K562 (cell line): ENCODE measurements around the gene NRARP. TPM values are rescaled to one million over a fixed set of nuclear protein-coding genes. Genes with fewer than 3 reads are reported as not detected.

Experiments
- ARID1B ChIP-seq: fragments of 450-650 bp; IDR thresholded peaks from 2 replicates; pipeline ENCODE4 v1.6.1; 2016; ENCODE audit warnings: antibody characterized with exemption, mild to moderate bottlenecking, inconsistent platforms
- BRD4 ChIP-seq: fragments of 200-600 bp; sonication (generic); IDR thresholded peaks from 2 replicates; pipeline ENCODE4 v1.6.1; 2017; ENCODE audit warnings: inconsistent platforms
- CAMTA2 ChIP-seq: fragments of 250-450 bp; sonication (Bioruptor Pico); conservative IDR thresholded peaks from 2 replicates; pipeline ENCODE4 v1.5.1; 2022
- CREM ChIP-seq: IDR thresholded peaks from 2 replicates; pipeline ENCODE4 v1.6.1; 2014; ENCODE audit warnings: antibody characterized with exemption, low read depth
- DEAF1 ChIP-seq: fragments of 450-650 bp; formaldehyde crosslinking; IDR thresholded peaks from 2 replicates; pipeline ENCODE4 v1.4.0; 2020; ENCODE audit warnings: mild to moderate bottlenecking, moderate library complexity
- ESRRA ChIP-seq: fragments of 450-650 bp; IDR thresholded peaks from 2 replicates; pipeline ENCODE4 v1.6.1; 2014; ENCODE audit warnings: low read depth, mild to moderate bottlenecking, moderate library complexity, borderline replicate concordance
- ESRRB ChIP-seq: fragments of 250-450 bp; sonication (Bioruptor Pico); IDR thresholded peaks from 2 replicates; pipeline ENCODE4 v1.5.0; 2020; ENCODE audit warnings: mild to moderate bottlenecking, moderate library complexity, borderline replicate concordance
- FOXO4 ChIP-seq: fragments of 450-650 bp; formaldehyde crosslinking; IDR thresholded peaks from 2 replicates; pipeline ENCODE4 v1.4.0; 2020; ENCODE audit warnings: mild to moderate bottlenecking, moderate library complexity
- HOMEZ ChIP-seq: fragments of 250-450 bp; sonication (Bioruptor Pico); IDR thresholded peaks from 2 replicates; pipeline ENCODE4 v1.4.0; 2020; ENCODE audit warnings: mild to moderate bottlenecking, moderate library complexity
- IFI16 ChIP-seq: fragments of 250-450 bp; sonication (Bioruptor Pico); IDR thresholded peaks from 2 replicates; pipeline ENCODE4 v2.1.2; 2022; ENCODE audit warnings: mild to moderate bottlenecking, inconsistent platforms
- MAFG ChIP-seq: fragments of 450-650 bp; conservative IDR thresholded peaks from 2 replicates; pipeline ENCODE4 v1.6.1; 2016; ENCODE audit warnings: missing genetic modification characterization, missing compliant biosample characterization
- MAFK ChIP-seq: IDR thresholded peaks from 2 replicates; pipeline ENCODE4 v1.6.1; 2011; ENCODE audit warnings: low read length, improper control_type of control experiment
- NFIC ChIP-seq: fragments of 450-650 bp; IDR thresholded peaks from 2 replicates; pipeline ENCODE4 v1.6.1; 2017; ENCODE audit warnings: mild to moderate bottlenecking, inconsistent platforms
- POLR3A ChIP-seq: IDR thresholded peaks from 2 replicates; pipeline ENCODE4 v1.6.1; 2011; ENCODE audit warnings: borderline replicate concordance, mild to moderate bottlenecking, moderate library complexity; ENCODE audit not compliant: insufficient read length, insufficient read depth; ENCODE audit errors: extremely low read depth
- POU5F1 ChIP-seq: fragments of 150-350 bp; IDR thresholded peaks from 2 replicates; pipeline ENCODE4 v1.6.1; 2014; ENCODE audit warnings: borderline replicate concordance, low read length, low read depth, mild to moderate bottlenecking; ENCODE audit not compliant: partially characterized antibody
- PREB ChIP-seq: sonication (generic); formaldehyde crosslinking; IDR thresholded peaks from 2 replicates; pipeline ENCODE4 v1.8.1; 2023; ENCODE audit warnings: mild to moderate bottlenecking, missing genetic modification reagents
- RAD51 ChIP-seq: fragments of 450-650 bp; IDR thresholded peaks from 2 replicates; pipeline ENCODE4 v1.7.1; 2016; ENCODE audit warnings: low read depth, mild to moderate bottlenecking, borderline replicate concordance
- RCOR1 ChIP-seq, 2 experiments: IDR thresholded peaks; 2 replicates each; pipeline ENCODE4 v1.6.1; 2012; ENCODE audit warnings: low read depth in 2 of 2, low read length in 2 of 2, borderline replicate concordance in 1 of 2, improper control_type of control experiment in 1 of 2
- SMARCA4 ChIP-seq: fragments of 450-650 bp; IDR thresholded peaks from 2 replicates; pipeline ENCODE4 v1.6.1; 2016
- SRSF3 ChIP-seq: fragments of 200-400 bp; formaldehyde crosslinking; IDR thresholded peaks from 2 replicates; pipeline ENCODE4 v1.6.1; 2016; ENCODE audit warnings: mild to moderate bottlenecking, low read length, moderate library complexity; ENCODE audit not compliant: insufficient read depth
- ZNF316 ChIP-seq: fragments of 450-650 bp; IDR thresholded peaks from 2 replicates; pipeline ENCODE4 v1.6.1; 2016
- ZNF512 ChIP-seq: IDR thresholded peaks from 2 replicates; pipeline ENCODE4 v1.6.1; 2016; ENCODE audit warnings: missing genetic modification characterization, missing compliant biosample characterization
- polyA plus RNA-seq, 8 experiments: library from polyadenylated mRNA; depleted of rRNA in 4 of 8; stranded (reverse) in 5 of 8; unstranded in 3 of 8; fragments of >200 nt; fragmentation: Nextera tagmentation in 2 of 8; fragmentation: Illumina TruSeq in 1 of 8; extraction: Ambion mirVana in 2 of 8; extraction: Trizol in 1 of 8; gene quantifications; 2 replicates each; pipeline versions ENCODE4 v1.2.1 to v1.2.3, GENCODE V29; 2011 to 2014; ENCODE audit warnings: inconsistent platforms in 1 of 8, missing spikeins in 1 of 8
- total RNA-seq, 7 experiments: library from RNA; depleted of rRNA in 6 of 7; stranded (reverse); fragments of >200 nt in 6 of 7; fragmentation: Illumina TruSeq in 2 of 7; extraction: Trizol in 2 of 7; gene quantifications; 2 replicates each; pipeline versions ENCODE4 v1.2.1 to v1.2.3, GENCODE V29; 2011 to 2021; ENCODE audit warnings: low replicate concordance in 1 of 7

NRARP gene
- total and polyA plus RNA-seq, 9 of the 15 experiments (the other 6 are each of a cell fraction or from before 2014, with no cell fraction given): 2.0 to 24.5 (median 7.2) TPM; not detected in 2

GRCh38 chr9:137286975-137287383 lies 15.1 kb downstream of the NRARP start (continued):
- TF ChIP-seq NFIC (no peak), CAMTA2 (CRISPR knock-in tag) (no peak), ESRRB (no peak), DEAF1 (CRISPR knock-in tag) (no peak), POLR3A (no peak), FOXO4 (CRISPR knock-in tag) (no peak), ARID1B (no peak), RCOR1 (IDR thresholded peaks at IDR 0.05; ENCODE audit: borderline replicate concordance in 1 of 2, low read depth in 2 of 2, low read length in 2 of 2) (peak in 1 of 2 experiments; percentile 77; a peak in 1 of 4 replicates), SMARCA4 (no peak), MAFK (peak; percentile 23; the same call in 1 of the 2 replicates), PREB (CRISPR knock-in tag) (no peak), SRSF3 (no peak), RAD51 (peak; percentile 9; the same call in 1 of the 2 replicates), MAFG (tag) (peak; percentile 61), ESRRA (no peak), HOMEZ (CRISPR knock-in tag) (no peak), ZNF316 (peak; percentile 67), CREM (peak; percentile 68), ZNF512 (tag) (no peak), IFI16 (CRISPR knock-in tag) (no peak), POU5F1 (no peak), BRD4 (no peak)
